Endothelial cell of umbilical vein (primary cell): ENCODE results near the gene SYT2. TPM values are rescaled to one million over a fixed set of nuclear protein-coding genes. Genes with fewer than 3 reads are reported as not detected.

Source experiments
- BruUV-seq: library from RNA; stranded (reverse); fragments of 400-500 nt; replicated peaks from 2 replicates; lab custom pipeline; 2021; lab: Mats Ljungman, UMichigan
- CTCF ChIA-PET: fragments of 300-600, 350-600 bp; sonication (Branson Sonifier 250); formaldehyde crosslinking; loops from one replicate; lab custom pipeline; 2021; ENCODE audit warnings: antibody characterized with exemption, inconsistent platforms; lab: Charles Lee
- POLR2A ChIA-PET: fragments of 300-600, 350-600 bp; sonication (Branson Sonifier 250); formaldehyde crosslinking; loops from one replicate; lab custom pipeline; 2021; ENCODE audit warnings: antibody characterized with exemption, inconsistent platforms; lab: Charles Lee
- DNase-seq: peaks from one replicate; pipeline ENCODE4 v3.0.0-alpha.2; 2011; ENCODE audit warnings: low read depth, low spot score
- FAIRE-seq: peaks from 2 replicates; lab custom pipeline; 2011; peaks lifted over from hg19 to GRCh38; lab: Jason Lieb, UNC
- H2AFZ ChIP-seq: 2 replicates; pipeline ENCODE4 v1.6.0; 2012; ENCODE audit warnings: low read depth, low read length, control low read depth, inconsistent platforms
- H3K27ac ChIP-seq: 2 replicates; pipeline ENCODE4 v1.5.1; 2011; ENCODE audit warnings: low read depth, mild to moderate bottlenecking, control low read depth, low read length, moderate library complexity; ENCODE audit not compliant: insufficient read depth
- H3K27me3 ChIP-seq, 2 experiments: 2 replicates each; pipeline versions ENCODE4 v1.6.0 to v1.6.1; 2011; ENCODE audit warnings: low read length in 2 of 2, mixed read lengths in 1 of 2; ENCODE audit not compliant: control insufficient read depth in 2 of 2, insufficient read depth in 2 of 2
- H3K36me3 ChIP-seq, 2 experiments: 2 replicates in 1 of 2; 3 replicates in 1 of 2; pipeline ENCODE4 v1.5.1; 2011; ENCODE audit warnings: low read length in 2 of 2, mild to moderate bottlenecking in 1 of 2, moderate library complexity in 1 of 2; ENCODE audit not compliant: control insufficient read depth in 2 of 2, insufficient read depth in 2 of 2; ENCODE audit errors: extremely low read depth in 1 of 2
- H3K4me1 ChIP-seq: 3 replicates; pipeline ENCODE4 v1.5.1; 2011; ENCODE audit warnings: mild to moderate bottlenecking, low read length; ENCODE audit not compliant: control insufficient read depth, insufficient read depth; ENCODE audit errors: extremely low read depth
- H3K4me2 ChIP-seq: 2 replicates; pipeline ENCODE4 v1.6.1; 2011; ENCODE audit warnings: low read length, control low read depth, mixed read lengths; ENCODE audit not compliant: insufficient read depth
- H3K4me3 ChIP-seq, 3 experiments: fragments of 200-600 bp in 1 of 3; sonication (generic), shearing (Covaris generic) in 1 of 3; replicated peaks in 1 of 3; 2 replicates each; pipeline ENCODE4 v1.5.1; 2011 to 2016; ENCODE audit warnings: control low read depth in 3 of 3, low read length in 3 of 3, mild to moderate bottlenecking in 2 of 3, inconsistent platforms in 1 of 3, low read depth in 1 of 3, moderate library complexity in 1 of 3; ENCODE audit not compliant: insufficient read depth in 1 of 3
- H3K79me2 ChIP-seq: 2 replicates; pipeline ENCODE4 v1.6.0; 2012; ENCODE audit warnings: low read length, inconsistent platforms; ENCODE audit not compliant: control insufficient read depth, insufficient read depth
- H3K9ac ChIP-seq: replicated peaks from 2 replicates; pipeline ENCODE3; 2011; ENCODE audit warnings: low read length, control low read depth; ENCODE audit not compliant: insufficient read depth; ENCODE audit errors: extremely low read depth
- H3K9me1 ChIP-seq: replicated peaks from 3 replicates; pipeline ENCODE4 v1.6.0; 2011; ENCODE audit warnings: mild to moderate bottlenecking, low read length; ENCODE audit not compliant: control insufficient read depth, insufficient read depth; ENCODE audit errors: extremely low read depth
- H3K9me3 ChIP-seq: replicated peaks from 2 replicates; pipeline ENCODE4 v1.5.1; 2012; ENCODE audit warnings: low read length, inconsistent platforms; ENCODE audit not compliant: control insufficient read depth, insufficient read depth
- H4K20me1 ChIP-seq: replicated peaks from 2 replicates; pipeline ENCODE3; 2011; ENCODE audit warnings: mild to moderate bottlenecking, low read length; ENCODE audit not compliant: control insufficient read depth, insufficient read depth; ENCODE audit errors: extremely low read depth
- EZH2 ChIP-seq: IDR thresholded peaks from 2 replicates; pipeline ENCODE4 v1.6.1; 2012; ENCODE audit warnings: borderline replicate concordance, low read depth, mild to moderate bottlenecking, moderate library complexity, low read length, inconsistent platforms; ENCODE audit not compliant: severe bottlenecking
- FOS ChIP-seq: IDR thresholded peaks from 2 replicates; pipeline ENCODE4 v1.6.1; 2011; ENCODE audit warnings: mild to moderate bottlenecking, low read length, moderate library complexity, borderline replicate concordance; ENCODE audit not compliant: insufficient read depth
- GATA2 ChIP-seq: IDR thresholded peaks from 2 replicates; pipeline ENCODE4 v1.7.0; 2011; ENCODE audit warnings: low read depth, mild to moderate bottlenecking, moderate library complexity, mixed read lengths, low read length; ENCODE audit not compliant: insufficient read length, insufficient read depth
- JUN ChIP-seq: IDR thresholded peaks from 2 replicates; pipeline ENCODE4 v1.6.1; 2011; ENCODE audit warnings: borderline replicate concordance, low read depth; ENCODE audit not compliant: insufficient read length, insufficient read depth
- MYC ChIP-seq: IDR thresholded peaks from one replicate; pipeline ENCODE4 v1.6.1; 2011; ENCODE audit warnings: mild to moderate bottlenecking, low read depth, low read length
- POLR2A ChIP-seq: IDR thresholded peaks from 2 replicates; pipeline ENCODE4 v1.6.1; 2012; ENCODE audit warnings: low read depth, mild to moderate bottlenecking, control low read depth, low read length
- dilution Hi-C: fragments of 300-500 bp; cut with MboI; formaldehyde crosslinking; loops from one replicate; pipeline ENCODE4 v1.15.0; 2019; ENCODE audit warnings: low sequenced_read_pairs; ENCODE audit not compliant: extremely low pct_ligation_motif_present
- intact Hi-C: fragments of 100-400 bp; cut with micrococcal nuclease; formaldehyde crosslinking; loops from one replicate; pipeline ENCODE4 v1.10.0; 2022
- polyA plus RNA-seq, 4 experiments: library from polyadenylated mRNA; depleted of rRNA in 3 of 4; stranded (reverse) in 3 of 4; unstranded in 1 of 4; fragments of >200 nt; gene quantifications; 2 replicates each; pipeline versions ENCODE4 v1.2.1 to v1.2.3, GENCODE V29; 2011 to 2012; ENCODE audit warnings: missing spikeins in 1 of 4
- total RNA-seq: library from RNA; stranded (reverse); gene quantifications from 2 replicates; pipeline ENCODE4 v1.2.3, GENCODE V29; 2021
- TF ChIP-seq, protein P1 (sequence below), 2 donors: IDR thresholded peaks; 1 replicate in 1 of 2; 2 replicates in 1 of 2; pipeline ENCODE4 v1.5.1; 2011; ENCODE audit warnings: low read length in 2 of 2, mild to moderate bottlenecking in 2 of 2, moderate library complexity in 2 of 2, control low read depth in 1 of 2, inconsistent platforms in 1 of 2, low read depth in 1 of 2; ENCODE audit not compliant: insufficient read depth in 1 of 2; ENCODE audit errors: extremely low read depth in 1 of 2
- TF ChIP-seq, protein P2 (sequence below): IDR thresholded peaks from 2 replicates; pipeline ENCODE4 v1.6.1; 2011; ENCODE audit not compliant: insufficient read depth, insufficient read length

SYT2 gene
- total and polyA plus RNA-seq, 2 donors (not counting 3 experiments of a cell fraction or from before 2014, with no cell fraction given), result not detected

DNA sequence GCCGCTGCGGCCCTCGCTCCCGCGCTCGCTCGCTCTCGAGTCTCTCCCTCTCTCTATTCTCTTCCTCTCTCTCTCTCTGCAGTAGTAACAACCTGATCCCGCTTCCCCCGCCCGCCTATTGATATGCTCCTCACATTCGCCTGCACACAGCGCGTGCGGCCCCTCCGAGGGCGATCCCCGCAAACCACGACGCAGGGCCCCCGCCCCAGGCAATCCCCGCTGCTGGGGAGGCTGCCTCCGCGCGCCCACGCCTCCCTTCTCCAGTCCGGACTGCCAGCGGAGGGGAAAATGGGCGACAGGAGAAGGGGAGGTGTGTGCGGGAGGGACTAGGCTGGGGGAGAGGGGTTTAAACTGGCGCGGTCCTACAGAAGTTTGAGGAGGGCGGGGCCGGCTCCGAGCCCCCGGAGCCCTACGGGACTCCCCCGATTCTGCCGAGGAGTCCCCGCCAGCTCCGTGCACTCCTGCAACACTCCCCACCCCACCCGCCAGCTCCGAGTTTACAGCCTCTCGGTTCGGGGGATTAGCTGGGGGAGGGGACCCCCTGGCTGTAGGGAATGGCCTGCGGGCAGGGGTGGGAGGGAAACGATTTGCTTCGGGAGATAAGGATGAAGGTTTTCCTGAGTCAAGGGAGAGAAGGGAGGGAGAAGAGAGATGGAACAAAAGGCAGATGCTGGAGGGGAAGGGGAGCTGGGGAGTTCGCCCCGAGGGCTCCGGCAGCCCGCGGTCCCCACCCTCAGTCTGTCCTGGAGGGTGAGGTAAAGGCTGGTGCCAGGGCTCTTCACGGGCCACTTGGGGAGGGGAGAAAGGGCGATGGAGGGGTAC, 66.6 kb downstream of the SYT2 start:
- CTCF ChIA-PET, result interaction anchor here (0.6 kb wide), 1 partner anchor 88 kb away, joined by 3 read pairs; no protein-coding TSS in a partner anchor
- BruUV-seq, result no TSS peak
- Histone ChIP-seq H4K20me1 (no peaks in the 10 kb centered on the region), H3K4me1 (no peaks in the 10 kb centered on the region), H2AFZ (no peak overlapping the region), H3K79me2 (no peaks in the 10 kb centered on the region), H3K9ac (no peak overlapping the region), H3K9me3 (no peaks in the 10 kb centered on the region), H3K4me2 (no peak overlapping the region), H3K36me3 (no peaks in the 10 kb centered on the region), H3K9me1 (no peaks in the 10 kb centered on the region), H3K27ac (no peak overlapping the region), H3K4me3 (no peak overlapping the region), H3K27me3 (peaks cover 55 to 63% of the 10 kb centered on the region in 2 experiments)
- dilution Hi-C loops (no loop called here), intact Hi-C loops (no loop called here)
- TF ChIP-seq JUN (no peak), MYC (no peak), GATA2 (no peak), FOS (no peak), POLR2A (no peak), EZH2 (peak; percentile 68)
- TF ChIP-seq, protein P1, sequence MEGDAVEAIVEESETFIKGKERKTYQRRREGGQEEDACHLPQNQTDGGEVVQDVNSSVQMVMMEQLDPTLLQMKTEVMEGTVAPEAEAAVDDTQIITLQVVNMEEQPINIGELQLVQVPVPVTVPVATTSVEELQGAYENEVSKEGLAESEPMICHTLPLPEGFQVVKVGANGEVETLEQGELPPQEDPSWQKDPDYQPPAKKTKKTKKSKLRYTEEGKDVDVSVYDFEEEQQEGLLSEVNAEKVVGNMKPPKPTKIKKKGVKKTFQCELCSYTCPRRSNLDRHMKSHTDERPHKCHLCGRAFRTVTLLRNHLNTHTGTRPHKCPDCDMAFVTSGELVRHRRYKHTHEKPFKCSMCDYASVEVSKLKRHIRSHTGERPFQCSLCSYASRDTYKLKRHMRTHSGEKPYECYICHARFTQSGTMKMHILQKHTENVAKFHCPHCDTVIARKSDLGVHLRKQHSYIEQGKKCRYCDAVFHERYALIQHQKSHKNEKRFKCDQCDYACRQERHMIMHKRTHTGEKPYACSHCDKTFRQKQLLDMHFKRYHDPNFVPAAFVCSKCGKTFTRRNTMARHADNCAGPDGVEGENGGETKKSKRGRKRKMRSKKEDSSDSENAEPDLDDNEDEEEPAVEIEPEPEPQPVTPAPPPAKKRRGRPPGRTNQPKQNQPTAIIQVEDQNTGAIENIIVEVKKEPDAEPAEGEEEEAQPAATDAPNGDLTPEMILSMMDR (IDR thresholded peaks at IDR 0.05; ENCODE audit: extremely low read depth in 1 of 2, insufficient read depth in 1 of 2, low read depth in 1 of 2, low read length in 2 of 2), result no peak
- TF ChIP-seq, protein P2, sequence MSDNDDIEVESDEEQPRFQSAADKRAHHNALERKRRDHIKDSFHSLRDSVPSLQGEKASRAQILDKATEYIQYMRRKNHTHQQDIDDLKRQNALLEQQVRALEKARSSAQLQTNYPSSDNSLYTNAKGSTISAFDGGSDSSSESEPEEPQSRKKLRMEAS, result no peak
- POLR2A ChIA-PET, result no interaction called here
- no peak for FAIRE-seq
- no peak for DNase-seq
